T-helper 1 cell treated with Interleukin-12 subunit alpha and Interleukin-12 subunit beta and Interleukin-4 antibody, amounts not matched to agents 30 μg/mL and 1 μg/mL, for 36 hours (primary cell): ENCODE data around the gene CDK1.
"Not testable (repeated sequence)": the region's sequence is repeated elsewhere in the genome, so short reads cannot be mapped to it uniquely, and the experiment has no call there.

Source experiments
- H3K27ac Mint-ChIP-seq: one replicate; pipeline ENCODE4 v1.8.0; 2021; ENCODE audit warnings: mild to moderate bottlenecking, mixed read lengths
- H3K27me3 Mint-ChIP-seq: one replicate; pipeline ENCODE4 v1.8.0; 2021; ENCODE audit warnings: low read depth, mixed read lengths
- H3K36me3 Mint-ChIP-seq: one replicate; pipeline ENCODE4 v1.8.0; 2021; ENCODE audit warnings: low read depth, mixed read lengths
- H3K4me1 Mint-ChIP-seq: one replicate; pipeline ENCODE4 v1.8.0; 2021; ENCODE audit warnings: low read depth, mixed read lengths
- H3K4me3 Mint-ChIP-seq: one replicate; pipeline ENCODE4 v1.8.0; 2021; ENCODE audit warnings: mild to moderate bottlenecking, moderate library complexity, mixed read lengths
- H3K9me3 Mint-ChIP-seq: one replicate; pipeline ENCODE4 v1.8.0; 2021; ENCODE audit warnings: mixed read lengths

Gene CDK1

GRCh38 chr10:60816628-60817397 is 38.5 kb downstream of the CDK1 start:
- peaks cover 5% of the 10 kb centered on the region for H3K4me1 Mint-ChIP-seq
- peaks cover 12% of the 10 kb centered on the region for H3K27me3 Mint-ChIP-seq
- no peaks in the 10 kb centered on the region for H3K9me3 Mint-ChIP-seq
- H3K36me3 Mint-ChIP-seq, result no peaks in the 10 kb centered on the region
- H3K4me3 Mint-ChIP-seq, result no peak overlapping the region
- no peak overlapping the region for H3K27ac Mint-ChIP-seq

- no peak overlapping the region for H3K27ac Mint-ChIP-seq
- peaks cover 5% of the 10 kb centered on the region for H3K4me1 Mint-ChIP-seq
- no peaks in the 10 kb centered on the region for H3K9me3 Mint-ChIP-seq
- H3K27me3 Mint-ChIP-seq, result peaks cover 12% of the 10 kb centered on the region
- H3K36me3 Mint-ChIP-seq, result no peaks in the 10 kb centered on the region
- H3K4me3 Mint-ChIP-seq, result no peak overlapping the region
These were observed 39.1 kb downstream of the CDK1 start for GRCh38 chr10:60817398-60817805.

- Mint-ChIP-seq H3K4me3 (no peak overlapping the region), H3K36me3 (no peaks in the 10 kb centered on the region), H3K4me1 (peaks cover 5% of the 10 kb centered on the region), H3K9me3 (no peaks in the 10 kb centered on the region), H3K27me3 (peaks cover 12% of the 10 kb centered on the region), H3K27ac (no peak overlapping the region)
These were observed 40.0 kb downstream of the CDK1 start for GRCh38 chr10:60818134-60818770.

- Mint-ChIP-seq H3K9me3 (no peaks in the 10 kb centered on the region), H3K27me3 (peaks cover 12% of the 10 kb centered on the region), H3K36me3 (no peaks in the 10 kb centered on the region), H3K4me3 (no peak overlapping the region), H3K27ac (no peak overlapping the region), H3K4me1 (peaks cover 5% of the 10 kb centered on the region)
These were observed 41.0 kb downstream of the CDK1 start for GRCh38 chr10:60819271-60819670.

- Mint-ChIP-seq H3K27ac (no peak overlapping the region), H3K36me3 (no peaks in the 10 kb centered on the region), H3K4me3 (no peak overlapping the region), H3K27me3 (peaks cover 17% of the 10 kb centered on the region), H3K9me3 (no peaks in the 10 kb centered on the region), H3K4me1 (peaks cover 5% of the 10 kb centered on the region)
These were observed 41.9 kb downstream of the CDK1 start for GRCh38 chr10:60820093-60820754.

- H3K9me3 Mint-ChIP-seq, result no peaks in the 10 kb centered on the region
- H3K4me3 Mint-ChIP-seq, result no peak overlapping the region
- peaks cover 17% of the 10 kb centered on the region for H3K27me3 Mint-ChIP-seq
- no peak overlapping the region for H3K27ac Mint-ChIP-seq
- H3K36me3 Mint-ChIP-seq, result no peaks in the 10 kb centered on the region
- H3K4me1 Mint-ChIP-seq, result peaks cover 5% of the 10 kb centered on the region
These were observed 43.4 kb downstream of the CDK1 start for GRCh38 chr10:60821656-60822055.

- Mint-ChIP-seq H3K4me3 (no peak overlapping the region), H3K27ac (no peak overlapping the region), H3K27me3 (peaks cover 16% of the 10 kb centered on the region), H3K4me1 (peaks cover 6% of the 10 kb centered on the region), H3K9me3 (no peaks in the 10 kb centered on the region), H3K36me3 (no peaks in the 10 kb centered on the region)
These were observed 44.5 kb downstream of the CDK1 start for GRCh38 chr10:60822809-60823208.

- peaks cover 8% of the 10 kb centered on the region for H3K4me1 Mint-ChIP-seq
These were observed 45.0 kb downstream of the CDK1 start for GRCh38 chr10:60823324-60823723.

GRCh38 chr10:60825520-60825919 is 47.2 kb downstream of the CDK1 start:
- Mint-ChIP-seq H3K36me3 (no peaks in the 10 kb centered on the region), H3K27me3 (peaks cover 8% of the 10 kb centered on the region), H3K9me3 (no peaks in the 10 kb centered on the region), H3K4me3 (no peak overlapping the region), H3K27ac (no peak overlapping the region), H3K4me1 (peaks cover 6% of the 10 kb centered on the region)

More at GRCh38 chr10:60823324-60823723, 45.0 kb downstream of the CDK1 start:
- Mint-ChIP-seq H3K36me3 (no peaks in the 10 kb centered on the region), H3K27me3 (peaks cover 13% of the 10 kb centered on the region), H3K4me3 (no peak overlapping the region), H3K9me3 (no peaks in the 10 kb centered on the region), H3K27ac (no peak overlapping the region)

GRCh38 chr10:60827791-60828488 is 49.7 kb downstream of the CDK1 start:
- Mint-ChIP-seq H3K9me3 (no peaks in the 10 kb centered on the region), H3K36me3 (no peaks in the 10 kb centered on the region), H3K27ac (no peak overlapping the region), H3K4me1 (peaks cover 5% of the 10 kb centered on the region), H3K27me3 (peaks cover 18% of the 10 kb centered on the region), H3K4me3 (no peak overlapping the region)

GRCh38 chr10:60828489-60828852 is 50.2 kb downstream of the CDK1 start:
- Mint-ChIP-seq H3K4me1 (peaks cover 5% of the 10 kb centered on the region), H3K36me3 (no peaks in the 10 kb centered on the region), H3K4me3 (no peak overlapping the region), H3K9me3 (no peaks in the 10 kb centered on the region), H3K27ac (no peak overlapping the region), H3K27me3 (peaks cover 22% of the 10 kb centered on the region)

- not testable (repeated sequence) for H3K36me3 Mint-ChIP-seq, H3K9me3 Mint-ChIP-seq, H3K4me1 Mint-ChIP-seq, H3K27ac Mint-ChIP-seq, H3K4me3 Mint-ChIP-seq
- H3K27me3 Mint-ChIP-seq, result peaks cover 23% of the 10 kb centered on the region
These were observed 53.9 kb downstream of the CDK1 start for GRCh38 chr10:60832136-60832535.

GRCh38 chr10:60834401-60834800 is 56.1 kb downstream of the CDK1 start:
- peaks cover 32% of the 10 kb centered on the region for H3K27me3 Mint-ChIP-seq
- H3K27ac Mint-ChIP-seq, result no peak overlapping the region
- H3K4me3 Mint-ChIP-seq, result no peak overlapping the region
- H3K9me3 Mint-ChIP-seq, result no peaks in the 10 kb centered on the region
- H3K36me3 Mint-ChIP-seq, result no peaks in the 10 kb centered on the region
- H3K4me1 Mint-ChIP-seq, result no peaks in the 10 kb centered on the region

- Mint-ChIP-seq H3K9me3 (no peaks in the 10 kb centered on the region), H3K4me3 (no peak overlapping the region), H3K4me1 (no peaks in the 10 kb centered on the region), H3K27ac (no peak overlapping the region), H3K36me3 (no peaks in the 10 kb centered on the region), H3K27me3 (peaks cover 32% of the 10 kb centered on the region)
These were observed 56.8 kb downstream of the CDK1 start for GRCh38 chr10:60835049-60835448.
